ENCODE data around the gene MCC.

- TF ChIP-seq GATA2 (IDR thresholded peaks at IDR 0.05; ENCODE audit: low read depth, low read length) (no peak), GATA3 (IDR thresholded peaks at IDR 0.05; ENCODE audit: low read depth, low read length) (no peak)
Measured at GRCh38 chr5:113127021-113127420, 361.2 kb downstream of the MCC start.
